Muscle of leg (tissue), 11 donors: Measurements from ENCODE around the gene RIMKLB. TPM values are rescaled to one million over a fixed set of nuclear protein-coding genes. Genes with fewer than 3 reads are reported as not detected.

Source experiments
- DNase-seq: peaks from one replicate; pipeline ENCODE4 v3.0.0; 2013
- H3K27ac ChIP-seq: one replicate; pipeline ENCODE4 v1.5.1; 2013; ENCODE audit warnings: mild to moderate bottlenecking, low read length, control low read depth
- H3K27me3 ChIP-seq: one replicate; pipeline ENCODE4 v1.6.1; 2013; ENCODE audit warnings: low read length; ENCODE audit not compliant: control insufficient read depth, insufficient read depth
- H3K36me3 ChIP-seq: one replicate; pipeline ENCODE4 v1.6.1; 2013; ENCODE audit warnings: low read length; ENCODE audit not compliant: control insufficient read depth, insufficient read depth
- H3K4me1 ChIP-seq: one replicate; pipeline ENCODE4 v1.6.1; 2013; ENCODE audit warnings: low read length; ENCODE audit not compliant: control insufficient read depth, insufficient read depth
- H3K4me3 ChIP-seq: one replicate; pipeline ENCODE4 v1.5.1; 2013; ENCODE audit warnings: low read length, control low read depth
- H3K9me3 ChIP-seq: replicated peaks from 2 replicates; pipeline ENCODE4 v1.6.1; 2013; ENCODE audit warnings: low read depth, low read length; ENCODE audit not compliant: control insufficient read depth
- WGBS: methylation state at CpG from one replicate; pipeline ENCODE4 v1.1.5; 2013; ENCODE audit warnings: missing lambda C conversion rate; ENCODE audit not compliant: insufficient coverage; 5-methylcytosine and 5-hydroxymethylcytosine counted together
- polyA plus RNA-seq, 8 donors: library from polyadenylated mRNA; unstranded; fragments of 120-200 nt; gene quantifications; one replicate each; pipeline versions ENCODE4 v1.2.1 to v1.2.3, GENCODE V29; 2013; ENCODE audit warnings: inconsistent platforms in 1 of 8, low replicate concordance in 1 of 8; ENCODE audit not compliant: insufficient read length in 8 of 8, insufficient read depth in 1 of 8
- total RNA-seq: library from RNA; stranded (reverse); fragments of 120-200 nt; gene quantifications from one replicate; pipeline ENCODE4 v1.2.4, GENCODE V29; 2013

Gene RIMKLB
- total and polyA plus RNA-seq, 9 donors, result 64.1 to 104 (median 74.8) TPM

DNA sequence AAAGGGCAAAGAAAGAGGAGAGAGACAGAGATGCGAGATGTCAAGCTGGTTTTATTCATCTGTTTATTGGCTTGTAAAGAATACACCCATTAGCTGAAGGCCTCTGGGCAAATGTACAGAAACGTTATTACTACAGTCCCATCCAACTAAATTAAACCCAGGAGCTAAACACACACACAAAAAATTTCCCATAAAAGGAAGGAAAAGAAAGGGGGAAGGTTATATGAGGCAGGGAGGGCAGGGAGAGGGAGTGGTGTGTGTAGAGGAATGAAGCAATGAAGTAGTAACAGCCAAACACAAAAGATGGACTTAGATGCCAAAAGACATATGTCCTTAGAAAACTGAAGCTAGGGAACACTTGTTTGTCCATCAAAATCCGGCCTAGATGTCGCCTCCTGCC, 32.0 kb upstream of the RIMKLB start:
- Histone ChIP-seq H3K36me3 (no peaks in the 10 kb centered on the region), H3K4me3 (no peak overlapping the region), H3K9me3 (no peaks in the 10 kb centered on the region), H3K27me3 (no peaks in the 10 kb centered on the region), H3K27ac (peak overlapping the region; percentile 92), H3K4me1 (peaks cover 13% of the 10 kb centered on the region)
- WGBS, result no CpG with 5 or more reads among the region's 4 CpGs
- DNase-seq, result peak; percentile 95

DNA sequence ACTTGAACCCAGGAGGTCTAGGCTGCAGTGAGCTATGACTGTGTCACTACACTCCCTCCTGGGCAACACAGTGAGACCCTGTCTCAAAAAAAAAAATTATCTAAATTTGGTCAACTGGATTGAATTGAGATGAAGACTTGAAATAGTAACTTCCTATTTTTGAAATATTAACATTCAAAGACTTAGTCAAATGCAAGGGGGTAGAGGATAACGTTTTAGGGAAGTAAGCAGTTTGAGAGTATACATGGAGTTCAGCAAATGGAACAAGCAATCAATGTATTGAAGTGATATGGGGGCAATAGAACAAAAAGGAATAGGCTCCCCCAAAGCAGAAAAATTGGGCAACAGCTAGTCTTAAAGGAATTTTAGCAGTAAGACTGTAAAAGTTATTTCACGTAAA, 30.5 kb upstream of the RIMKLB start:
- no peaks in the 10 kb centered on the region for H3K27me3 ChIP-seq
- WGBS, result no CpG with 5 or more reads among the region's 2 CpGs

DNA sequence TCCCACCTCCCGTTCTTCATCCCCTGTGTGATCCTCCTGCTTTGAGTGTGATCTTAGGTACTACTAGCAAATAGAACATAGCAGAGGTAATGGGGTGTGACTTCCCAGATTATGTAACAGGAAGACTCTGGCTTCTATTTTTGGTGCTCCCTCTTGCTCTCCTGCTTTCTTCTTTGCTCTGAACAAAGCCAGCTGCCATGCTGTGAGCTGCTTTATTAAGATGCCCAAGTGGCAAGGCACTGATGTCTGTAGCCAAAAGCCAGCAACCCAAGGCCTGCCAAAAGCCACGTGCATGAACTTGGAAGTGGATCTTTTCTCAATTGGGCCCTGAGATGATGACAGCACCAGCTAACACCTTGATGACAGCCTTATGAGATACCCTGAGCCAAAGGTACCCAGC, 29.4 kb upstream of the RIMKLB start:
- 50% methylated on average over 1 of the region's 2 CpGs for WGBS
- H3K4me3 ChIP-seq, result no peak overlapping the region
- no peaks in the 10 kb centered on the region for H3K36me3 ChIP-seq
- peaks cover 10% of the 10 kb centered on the region for H3K4me1 ChIP-seq
- H3K9me3 ChIP-seq, result no peaks in the 10 kb centered on the region
- H3K27me3 ChIP-seq, result no peaks in the 10 kb centered on the region
- no peak overlapping the region for H3K27ac ChIP-seq
- no peak for DNase-seq

More for the DNA sequence above, 30.5 kb upstream of the RIMKLB start:
- Histone ChIP-seq H3K9me3 (no peaks in the 10 kb centered on the region), H3K4me1 (peaks cover 13% of the 10 kb centered on the region), H3K4me3 (no peak overlapping the region), H3K36me3 (no peaks in the 10 kb centered on the region), H3K27ac (no peak overlapping the region)
- no peak for DNase-seq

DNA sequence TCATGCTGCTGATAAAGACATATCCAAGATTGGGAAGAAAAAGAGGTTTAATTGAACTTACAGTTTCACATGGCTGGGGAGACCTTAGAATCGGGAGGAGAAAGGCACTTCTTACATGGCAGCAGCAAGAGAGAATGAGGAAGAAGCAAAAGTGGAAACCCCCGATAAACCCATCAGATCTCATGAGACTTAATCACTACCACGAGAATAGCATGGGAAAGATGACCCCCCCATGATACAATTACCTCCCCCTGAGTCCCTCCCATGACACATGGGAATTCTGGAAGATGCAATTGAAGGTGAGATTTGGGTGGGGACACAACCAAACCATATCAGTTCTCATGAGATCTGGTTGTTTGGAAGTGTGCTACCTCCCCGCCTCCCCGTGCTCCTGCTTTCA, 25.4 kb upstream of the RIMKLB start:
- no peaks in the 10 kb centered on the region for H3K9me3 ChIP-seq
- 86% methylated on average over 1 of the region's 5 CpGs for WGBS

DNA sequence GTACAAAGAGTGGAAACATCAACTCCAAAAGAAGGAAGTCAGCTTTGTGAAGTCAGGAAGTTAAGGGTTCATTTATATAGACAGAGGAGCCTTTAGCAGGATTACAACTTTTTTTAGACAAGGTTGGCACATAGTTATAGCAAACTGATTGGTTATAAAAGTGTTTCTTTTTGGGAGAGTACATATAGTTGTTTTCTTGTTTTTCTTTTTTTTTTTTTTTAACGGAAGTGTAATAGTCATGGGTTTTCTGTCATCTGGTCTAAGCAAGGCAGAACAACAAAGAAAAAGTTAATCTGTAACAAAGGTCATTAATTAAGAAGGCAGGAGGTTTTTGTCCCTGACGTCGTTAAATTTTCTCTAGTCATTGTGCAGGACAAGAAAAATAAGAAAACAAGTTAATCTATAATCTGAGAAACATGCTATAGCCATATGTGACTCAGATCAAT, 22.2 kb upstream of the RIMKLB start:
- H3K4me1 ChIP-seq, result no peaks in the 10 kb centered on the region
- no peak overlapping the region for H3K27ac ChIP-seq
- H3K4me3 ChIP-seq, result no peak overlapping the region
- no peak for DNase-seq
- H3K27me3 ChIP-seq, result no peaks in the 10 kb centered on the region
- no peaks in the 10 kb centered on the region for H3K9me3 ChIP-seq
- no CpG with 5 or more reads among the region's 3 CpGs for WGBS
- no peaks in the 10 kb centered on the region for H3K36me3 ChIP-seq

More for the DNA sequence above, 25.4 kb upstream of the RIMKLB start:
- no peaks in the 10 kb centered on the region for H3K4me1 ChIP-seq
- no peak for DNase-seq
- H3K27me3 ChIP-seq, result no peaks in the 10 kb centered on the region
- no peak overlapping the region for H3K27ac ChIP-seq
- no peak overlapping the region for H3K4me3 ChIP-seq
- H3K36me3 ChIP-seq, result no peaks in the 10 kb centered on the region

DNA sequence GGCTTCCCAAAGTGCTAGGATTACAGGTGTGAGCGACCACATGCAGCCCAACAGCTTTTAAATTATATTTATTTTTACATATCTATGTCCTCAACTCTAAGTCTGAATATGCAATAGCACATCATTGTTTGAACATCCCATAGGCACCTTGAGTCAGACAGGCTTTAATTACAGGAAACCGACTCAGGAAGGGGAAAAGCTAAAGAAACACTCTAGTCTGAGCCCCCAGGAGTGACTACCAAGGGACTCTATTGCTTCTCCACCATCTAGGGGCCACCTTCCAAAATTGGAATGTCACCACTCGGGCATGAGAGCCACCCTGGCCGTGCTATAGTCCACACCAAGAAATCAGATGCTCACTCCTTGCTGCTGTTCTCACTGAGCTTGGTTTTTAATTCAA, 21.1 kb upstream of the RIMKLB start:
- H3K27ac ChIP-seq, result no peak overlapping the region
- H3K4me1 ChIP-seq, result no peaks in the 10 kb centered on the region
- no peaks in the 10 kb centered on the region for H3K27me3 ChIP-seq
- H3K36me3 ChIP-seq, result no peaks in the 10 kb centered on the region
- H3K9me3 ChIP-seq, result no peaks in the 10 kb centered on the region
- 59% methylated on average over 2 of the region's 4 CpGs for WGBS
- H3K4me3 ChIP-seq, result no peak overlapping the region
- no peak for DNase-seq

DNA sequence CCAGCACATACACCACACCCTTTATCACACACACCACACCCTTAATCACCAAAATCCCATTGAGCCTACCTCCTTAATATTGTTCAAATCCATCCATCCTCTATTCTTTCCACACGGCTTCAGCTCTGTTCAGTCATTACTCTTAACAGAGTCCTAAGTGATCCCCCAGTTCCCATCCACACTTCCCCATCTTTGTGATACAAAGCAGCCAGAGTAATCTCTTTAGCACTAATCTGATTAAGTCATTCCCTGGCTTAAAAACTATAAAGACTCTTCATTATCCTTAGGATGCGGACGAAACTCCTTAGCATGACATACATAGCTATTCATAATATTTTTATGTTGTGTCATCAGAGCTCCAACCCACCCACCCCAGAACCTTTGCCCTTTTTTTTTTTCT, 20.4 kb upstream of the RIMKLB start:
- 72% methylated on average over 1 of the region's 3 CpGs for WGBS
- Histone ChIP-seq H3K27me3 (no peaks in the 10 kb centered on the region), H3K36me3 (no peaks in the 10 kb centered on the region), H3K27ac (no peak overlapping the region), H3K4me3 (no peak overlapping the region), H3K4me1 (no peaks in the 10 kb centered on the region), H3K9me3 (no peaks in the 10 kb centered on the region)
- no peak for DNase-seq

DNA sequence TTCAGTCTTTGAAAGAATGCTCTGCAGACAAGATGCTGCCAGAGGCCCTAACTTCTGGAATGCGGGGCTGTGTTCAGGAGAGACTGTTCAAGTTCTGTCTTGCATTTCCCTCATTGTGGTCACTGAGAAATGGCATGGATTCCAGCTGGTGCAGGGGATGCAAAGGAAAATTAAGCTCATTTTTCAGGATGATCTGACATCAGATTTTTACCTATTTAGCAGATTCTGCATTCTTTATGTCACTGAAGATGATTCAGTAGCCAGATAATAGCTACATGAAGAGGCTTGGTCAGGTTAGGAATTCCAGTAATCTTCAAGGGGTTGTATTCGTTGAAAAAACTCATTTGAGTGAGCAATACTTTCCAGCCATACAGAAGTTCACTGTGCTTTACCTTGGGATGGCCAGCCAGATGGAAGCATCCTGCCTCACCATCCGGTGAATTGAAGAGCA, 19.1 kb upstream of the RIMKLB start:
- Histone ChIP-seq H3K27me3 (no peaks in the 10 kb centered on the region), H3K4me1 (no peaks in the 10 kb centered on the region), H3K36me3 (no peaks in the 10 kb centered on the region), H3K4me3 (no peak overlapping the region), H3K9me3 (no peaks in the 10 kb centered on the region), H3K27ac (no peak overlapping the region)
- 90% methylated on average over 1 of the region's 3 CpGs for WGBS
- DNase-seq, result peak; percentile 32

DNA sequence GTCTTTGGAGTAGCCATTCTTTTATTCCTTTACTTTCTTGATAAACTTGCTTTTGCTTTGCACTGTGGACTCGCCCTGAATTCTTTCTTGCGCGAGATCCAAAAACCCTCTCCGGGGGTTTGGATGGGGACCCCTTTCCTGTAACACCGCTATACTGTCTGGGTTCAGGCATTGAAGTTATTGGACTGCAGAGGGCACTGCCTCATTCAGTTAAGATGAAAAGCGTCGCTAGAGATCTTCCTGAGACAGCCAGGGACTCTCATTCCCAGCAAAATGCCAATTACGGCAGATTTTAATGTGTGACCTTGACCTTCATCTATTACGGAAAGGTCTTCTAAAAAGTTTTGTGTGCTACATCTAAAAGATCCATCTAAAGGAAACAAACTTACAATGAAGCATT, 17.3 kb upstream of the RIMKLB start:
- Histone ChIP-seq H3K9me3 (no peaks in the 10 kb centered on the region), H3K27ac (no peak overlapping the region), H3K4me3 (no peak overlapping the region), H3K36me3 (no peaks in the 10 kb centered on the region), H3K4me1 (no peaks in the 10 kb centered on the region), H3K27me3 (no peaks in the 10 kb centered on the region)
- 79% methylated on average over 2 of the region's 9 CpGs for WGBS
- no peak for DNase-seq

DNA sequence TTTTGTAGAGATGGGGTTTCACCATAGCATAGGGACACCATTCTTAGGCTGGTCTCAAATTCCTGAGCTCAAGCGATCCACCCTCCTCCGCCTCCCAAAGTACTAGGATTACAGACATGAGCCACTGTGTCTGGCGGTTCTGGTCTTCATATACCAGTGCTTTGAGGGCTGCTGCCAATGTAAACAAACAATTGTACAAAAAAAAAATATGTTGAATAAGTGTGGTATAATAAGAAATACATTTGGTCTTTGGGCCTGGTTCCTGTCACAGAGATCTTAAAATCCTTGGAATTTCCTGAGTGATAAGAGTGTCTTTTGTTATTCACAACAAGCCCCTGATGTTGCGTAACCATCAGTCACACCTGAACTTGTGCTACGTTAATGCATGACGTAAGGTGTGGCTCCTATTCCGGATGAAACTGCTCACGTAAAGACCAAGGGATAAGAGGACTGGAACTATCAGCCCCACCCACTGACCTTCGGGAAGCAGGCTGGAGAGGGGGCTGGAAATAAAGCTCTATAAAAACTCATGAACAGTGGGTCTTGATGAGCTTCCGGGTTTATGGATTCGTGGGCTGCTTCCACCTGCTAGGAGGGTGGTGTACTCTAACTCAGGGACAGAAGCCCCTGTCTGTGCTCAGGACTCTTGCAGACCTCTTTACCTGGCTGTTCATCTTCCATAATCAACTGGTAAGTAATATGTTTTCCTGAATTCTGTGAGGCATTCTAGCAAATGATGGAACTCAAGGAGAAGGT, 16.5 kb upstream of the RIMKLB start:
- WGBS, result 53% methylated on average over 3 of the region's 11 CpGs
- peak; percentile 26 for DNase-seq
- no peak overlapping the region for H3K27ac ChIP-seq
- no peak overlapping the region for H3K4me3 ChIP-seq
- no peaks in the 10 kb centered on the region for H3K9me3 ChIP-seq
- H3K36me3 ChIP-seq, result no peaks in the 10 kb centered on the region
- no peaks in the 10 kb centered on the region for H3K4me1 ChIP-seq
- no peaks in the 10 kb centered on the region for H3K27me3 ChIP-seq
